Tibial artery (tissue), 4 donors: ENCODE data around the gene IQCH.

Source experiments
- DNase-seq, 2 donors: peaks; one replicate each; pipeline ENCODE4 v3.0.0-alpha.2; 2019
- H3K27ac ChIP-seq, 2 donors: fragments of 200-600 bp; sonication (generic) in 1 of 2; 1 replicate in 1 of 2; 2 replicates in 1 of 2; pipeline ENCODE4 v1.5.1; 2018 to 2019; ENCODE audit warnings: mild to moderate bottlenecking in 1 of 2
- H3K27me3 ChIP-seq, 2 donors: fragments of 200-600 bp; sonication (generic) in 1 of 2; one replicate each; pipeline versions ENCODE4 v1.5.1 to v1.6.0; 2016 to 2019
- H3K36me3 ChIP-seq, 3 donors: fragments of 200-600 bp; sonication (generic) in 2 of 3; one replicate each; pipeline ENCODE4 v1.5.1; 2016 to 2019; ENCODE audit warnings: mild to moderate bottlenecking in 2 of 3
- H3K4me1 ChIP-seq, 4 donors: fragments of 200-600 bp; sonication (generic) in 2 of 4; 1 replicate in 3 of 4; 2 replicates in 1 of 4; pipeline ENCODE4 v1.5.1; 2016 to 2019
- H3K4me3 ChIP-seq, 2 donors: fragments of 200-600 bp; sonication (generic) in 1 of 2; 1 replicate in 1 of 2; 2 replicates in 1 of 2; pipeline ENCODE4 v1.5.1; 2018 to 2019; ENCODE audit warnings: mild to moderate bottlenecking in 2 of 2
- H3K9me3 ChIP-seq, 3 donors: fragments of 200-600 bp; sonication (generic) in 1 of 3; one replicate each; pipeline ENCODE4 v1.5.1; 2016 to 2019
- CTCF ChIP-seq, 2 experiments: fragments of 200-600 bp in 1 of 2; fragments of 450-650 bp in 1 of 2; IDR thresholded peaks; one replicate each; pipeline ENCODE4 v1.5.1; 2017 to 2019; ENCODE audit warnings: antibody characterized with exemption in 2 of 2, mild to moderate bottlenecking in 1 of 2, moderate library complexity in 1 of 2
- intact Hi-C: fragments of 100-400 bp; cut with DNase I; formaldehyde crosslinking; loops from one replicate; pipeline ENCODE4 v1.15.0; 2023; ENCODE audit warnings: low total_unique reads

IQCH gene

GRCh38 chr15:67480741-67481140 is 226.2 kb downstream of the IQCH start:
- Histone ChIP-seq H3K27me3 (no peaks in the 10 kb centered on the region), H3K27ac (no peak overlapping the region), H3K4me1 (no peaks in the 10 kb centered on the region), H3K4me3 (no peak overlapping the region), H3K36me3 (no peaks in the 10 kb centered on the region), H3K9me3 (no peaks in the 10 kb centered on the region)
- no peak for DNase-seq
- no peak for TF ChIP-seq CTCF (IDR thresholded peaks at IDR 0.05)
- intact Hi-C loops: no loop called here

- TF ChIP-seq CTCF (IDR thresholded peaks at IDR 0.05): no peak
- Histone ChIP-seq H3K9me3 (no peaks in the 10 kb centered on the region), H3K27ac (no peak overlapping the region), H3K4me1 (no peaks in the 10 kb centered on the region), H3K36me3 (no peaks in the 10 kb centered on the region), H3K4me3 (no peak overlapping the region), H3K27me3 (no peaks in the 10 kb centered on the region)
- no peak for DNase-seq
- intact Hi-C loops: no loop called here
Observed at GRCh38 chr15:67481680-67482079, 227.1 kb downstream of the IQCH start.

GRCh38 chr15:67495585-67495984 is 241.0 kb downstream of the IQCH start:
- H3K36me3 ChIP-seq: no peaks in the 10 kb centered on the region
- DNase-seq: no peak
- intact Hi-C loops: no loop called here
- no peaks in the 10 kb centered on the region for H3K27me3 ChIP-seq
- H3K4me1 ChIP-seq: no peaks in the 10 kb centered on the region
- no peaks in the 10 kb centered on the region for H3K9me3 ChIP-seq
- H3K27ac ChIP-seq: no peak overlapping the region
- no peak for TF ChIP-seq CTCF (IDR thresholded peaks at IDR 0.05)
- no peak overlapping the region for H3K4me3 ChIP-seq

GRCh38 chr15:67501177-67501835 is 246.7 kb downstream of the IQCH start:
- no peaks in the 10 kb centered on the region for H3K4me1 ChIP-seq
- no peaks in the 10 kb centered on the region for H3K27me3 ChIP-seq
- intact Hi-C loops: no loop called here
- peak in 1 of 2 experiments; percentile 31 for TF ChIP-seq CTCF (IDR thresholded peaks at IDR 0.05)
- DNase-seq: no peak
- no peaks in the 10 kb centered on the region for H3K36me3 ChIP-seq
- no peak overlapping the region for H3K4me3 ChIP-seq
- H3K9me3 ChIP-seq: no peaks in the 10 kb centered on the region
- H3K27ac ChIP-seq: no peak overlapping the region

GRCh38 chr15:67501836-67502461 is 247.4 kb downstream of the IQCH start:
- DNase-seq: no peak

More at GRCh38 chr15:67501836-67502461, 247.4 kb downstream of the IQCH start:
- TF ChIP-seq CTCF (IDR thresholded peaks at IDR 0.05): no peak
- Histone ChIP-seq H3K27ac (no peak overlapping the region), H3K36me3 (no peaks in the 10 kb centered on the region), H3K4me1 (no peaks in the 10 kb centered on the region), H3K9me3 (no peaks in the 10 kb centered on the region), H3K4me3 (no peak overlapping the region), H3K27me3 (no peaks in the 10 kb centered on the region)
- intact Hi-C loops: no loop called here
